ENCODE data around the gene PRPF31.

The PRPF31 gene

DNA sequence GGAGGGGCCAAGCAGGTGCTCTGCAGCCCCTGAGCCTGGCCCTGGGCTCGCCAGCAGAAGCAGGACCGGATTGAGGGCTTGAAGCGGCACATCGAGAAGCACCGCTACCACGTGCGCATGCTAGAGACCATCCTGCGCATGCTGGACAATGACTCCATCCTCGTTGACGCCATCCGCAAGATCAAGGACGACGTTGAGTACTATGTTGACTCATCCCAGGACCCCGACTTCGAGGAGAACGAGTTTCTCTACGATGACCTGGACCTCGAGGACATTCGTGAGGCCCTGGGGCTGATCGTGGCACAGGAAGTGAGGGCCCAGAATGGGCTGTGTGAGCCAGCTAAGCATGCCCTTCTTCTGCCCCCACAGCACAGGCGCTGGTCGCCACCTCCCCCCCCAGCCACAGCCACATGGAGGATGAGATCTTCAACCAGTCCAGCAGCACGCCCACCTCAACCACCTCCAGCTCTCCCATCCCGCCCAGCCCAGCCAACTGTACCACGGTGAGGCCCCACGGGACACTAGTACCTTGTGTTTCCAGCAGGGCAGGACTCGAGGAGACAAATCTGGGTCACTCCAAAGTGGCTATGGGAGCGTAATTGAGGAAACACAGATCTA, 30.1 kb downstream of the PRPF31 start:
- DNase-seq, result no peak

DNA sequence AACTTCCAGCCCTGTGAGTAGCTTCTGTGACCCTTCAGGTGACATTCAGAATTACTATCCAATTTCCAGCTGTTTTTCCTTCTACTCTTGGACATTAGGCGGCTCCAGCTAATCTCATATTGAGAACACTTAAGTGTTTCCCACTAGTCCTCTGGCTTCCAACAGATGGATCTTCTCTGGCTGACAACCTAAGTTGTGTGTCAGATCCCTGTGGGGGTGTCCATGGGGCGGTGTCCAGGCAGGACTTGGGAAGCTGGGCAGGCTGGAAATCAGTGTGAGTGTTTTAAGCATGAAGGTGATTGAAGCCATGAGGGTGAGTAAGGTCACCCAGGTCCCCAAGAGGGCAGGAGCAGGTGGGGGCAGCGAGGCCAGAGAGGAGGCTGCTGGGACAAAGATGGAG, 32.1 kb downstream of the PRPF31 start:
- DNase-seq, result no peak

DNA sequence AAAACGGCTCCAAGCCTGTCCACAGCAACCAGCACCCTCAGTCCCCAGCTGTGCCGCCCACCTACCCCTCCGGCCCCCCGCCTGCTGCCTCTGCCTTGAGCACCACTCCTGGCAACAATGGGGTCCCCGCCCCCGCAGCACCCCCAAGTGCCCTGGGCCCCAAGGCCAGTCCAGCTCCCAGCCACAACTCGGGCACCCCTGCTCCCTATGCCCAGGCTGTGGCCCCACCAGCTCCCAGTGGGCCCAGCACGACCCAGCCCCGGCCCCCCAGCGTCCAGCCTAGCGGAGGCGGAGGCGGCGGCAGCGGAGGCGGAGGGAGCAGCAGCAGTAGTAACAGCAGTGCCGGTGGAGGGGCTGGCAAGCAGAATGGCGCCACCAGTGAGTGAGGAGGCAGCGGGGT, 32.6 kb downstream of the PRPF31 start:
- no peak for DNase-seq

DNA sequence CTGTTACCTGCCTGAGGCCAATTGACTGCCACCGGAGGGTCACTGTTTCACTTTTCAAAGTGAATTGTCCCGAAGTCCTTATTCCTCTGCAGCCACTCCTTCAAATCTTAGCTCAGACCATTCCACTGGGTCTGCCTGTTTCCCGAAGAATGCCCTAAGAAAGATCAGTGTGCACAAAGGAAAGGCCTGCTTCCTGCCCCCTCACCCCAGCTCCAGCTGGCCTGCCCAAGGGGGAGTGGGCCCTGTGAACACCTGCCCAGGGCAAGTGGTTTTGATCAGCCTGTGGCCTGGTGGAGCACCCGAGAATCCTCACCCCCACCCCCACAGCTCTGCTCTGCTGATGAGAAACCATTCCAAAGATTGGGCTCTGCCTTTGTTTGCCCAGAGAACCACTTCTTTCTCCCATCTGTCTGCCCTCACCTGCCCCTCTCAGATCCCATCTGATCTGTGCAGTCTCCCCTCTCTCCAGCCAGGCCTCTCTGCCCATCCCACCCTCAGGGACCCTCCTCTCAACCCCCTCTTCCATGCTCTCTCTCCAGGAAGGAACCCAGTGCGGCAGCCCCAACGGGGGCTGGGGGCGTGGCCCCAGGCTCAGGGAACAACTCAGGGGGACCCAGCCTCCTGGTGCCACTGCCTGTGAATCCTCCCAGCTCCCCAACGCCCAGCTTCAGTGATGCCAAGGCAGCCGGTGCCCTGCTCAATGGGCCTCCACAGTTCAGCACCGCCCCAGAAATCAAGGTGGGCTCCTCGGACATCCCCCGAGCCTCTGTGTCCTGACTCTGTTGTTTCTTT, 33.7 kb downstream of the PRPF31 start:
- no peak for DNase-seq

DNA sequence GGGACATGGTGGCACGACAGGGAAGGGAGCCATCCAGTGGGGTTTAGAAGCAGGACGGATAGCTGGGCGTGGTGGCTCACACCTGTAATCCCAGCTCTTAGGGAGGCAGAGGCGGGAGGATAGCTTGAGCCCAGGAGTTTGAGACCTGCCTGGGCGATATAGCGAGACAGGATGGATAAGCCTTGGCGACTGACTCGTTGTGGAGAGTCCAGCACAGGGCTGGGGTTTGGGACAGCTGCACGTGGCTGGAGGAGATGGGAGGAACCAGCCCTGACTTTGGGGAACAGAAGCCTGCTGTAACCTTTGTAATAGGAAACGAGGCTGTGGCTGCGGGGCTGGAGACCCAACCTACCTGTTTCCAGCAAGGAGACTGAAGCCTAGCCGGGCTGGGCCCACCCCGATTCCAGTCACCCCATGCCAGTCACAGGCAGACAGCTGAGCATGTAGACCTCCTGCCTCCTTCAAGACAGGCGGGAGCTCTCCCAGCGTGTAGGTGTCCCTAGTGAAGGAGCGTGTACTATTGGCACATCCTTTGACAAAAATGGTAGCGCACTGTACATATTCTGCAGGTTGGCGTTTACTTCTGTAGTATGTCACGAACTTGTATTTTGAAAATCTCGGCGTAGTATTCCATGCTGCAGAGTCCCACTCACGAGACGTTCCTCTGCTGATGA, 35.9 kb downstream of the PRPF31 start:
- DNase-seq, result no peak

DNA sequence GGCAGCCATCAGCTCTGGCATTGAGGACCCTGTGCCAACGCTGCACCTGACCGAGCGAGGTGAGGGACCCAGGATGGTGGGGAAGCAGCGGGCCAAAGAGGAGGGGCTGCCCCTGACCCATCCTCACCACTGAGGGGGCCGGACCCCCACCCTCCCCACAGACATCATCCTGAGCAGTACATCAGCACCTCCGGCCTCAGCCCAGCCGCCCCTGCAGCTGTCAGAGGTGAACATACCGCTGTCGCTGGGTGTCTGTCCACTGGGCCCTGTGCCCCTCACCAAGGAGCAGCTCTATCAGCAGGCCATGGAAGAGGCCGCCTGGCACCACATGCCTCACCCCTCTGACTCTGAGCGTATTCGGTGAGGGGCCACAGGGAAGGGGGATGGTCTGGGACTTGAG, 36.7 kb downstream of the PRPF31 start:
- DNase-seq, result no peak

DNA sequence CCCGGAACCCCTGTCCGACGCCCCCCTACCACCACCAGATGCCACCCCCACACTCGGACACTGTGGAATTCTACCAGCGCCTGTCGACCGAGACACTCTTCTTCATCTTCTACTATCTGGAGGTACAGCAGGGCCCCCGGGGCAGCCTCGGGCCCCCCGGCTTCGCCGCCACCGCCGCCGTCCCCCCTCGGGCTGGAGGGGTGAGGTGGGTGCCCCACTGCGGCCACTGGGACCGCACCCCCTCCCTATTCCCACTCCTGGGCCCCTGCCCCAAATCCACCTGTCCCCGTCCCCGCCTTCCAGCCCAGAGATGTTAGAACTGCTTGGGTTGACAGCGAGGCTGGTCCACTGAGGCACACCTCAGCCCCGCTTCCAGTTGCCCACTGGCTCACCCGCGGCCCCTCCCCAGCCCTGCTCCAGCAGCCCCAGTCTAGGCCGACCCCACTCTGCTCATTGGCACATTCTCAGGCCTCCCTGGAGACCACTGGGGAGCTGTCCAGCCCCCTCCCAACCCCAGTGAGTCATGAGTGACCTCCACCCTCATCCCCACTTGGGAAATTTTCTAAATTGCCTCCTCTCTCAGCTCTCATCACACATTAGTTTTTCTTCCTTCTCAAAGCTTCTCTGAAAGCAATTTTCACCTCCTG, 37.4 kb downstream of the PRPF31 start:
- no peak for DNase-seq

DNA sequence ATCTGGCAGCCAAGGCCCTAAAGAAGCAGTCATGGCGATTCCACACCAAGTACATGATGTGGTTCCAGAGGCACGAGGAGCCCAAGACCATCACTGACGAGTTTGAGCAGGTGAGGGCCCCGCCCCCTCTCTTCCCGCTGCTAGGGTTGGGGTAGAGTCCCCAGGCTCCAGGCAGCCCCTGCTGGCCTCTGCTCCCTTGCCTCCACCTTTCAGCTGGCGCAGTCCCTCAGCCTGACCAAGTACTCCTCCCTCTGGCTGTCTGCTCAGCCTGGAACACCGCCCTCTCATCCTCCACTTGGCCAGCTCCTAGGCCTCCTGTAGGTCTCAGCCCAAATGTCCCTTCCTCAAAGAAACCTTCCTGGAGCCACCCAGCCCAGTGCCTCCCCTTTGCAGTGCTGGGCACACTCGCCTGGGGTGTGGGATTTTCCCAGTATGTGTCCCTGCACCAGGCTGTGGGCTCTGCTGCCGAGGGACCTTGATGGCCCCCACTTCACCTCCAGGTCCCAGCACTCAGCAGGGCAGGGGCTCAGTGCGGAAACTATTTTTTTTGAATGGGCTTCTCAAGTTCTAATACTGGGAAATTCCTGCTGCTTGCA, 38.3 kb downstream of the PRPF31 start:
- DNase-seq, result no peak

DNA sequence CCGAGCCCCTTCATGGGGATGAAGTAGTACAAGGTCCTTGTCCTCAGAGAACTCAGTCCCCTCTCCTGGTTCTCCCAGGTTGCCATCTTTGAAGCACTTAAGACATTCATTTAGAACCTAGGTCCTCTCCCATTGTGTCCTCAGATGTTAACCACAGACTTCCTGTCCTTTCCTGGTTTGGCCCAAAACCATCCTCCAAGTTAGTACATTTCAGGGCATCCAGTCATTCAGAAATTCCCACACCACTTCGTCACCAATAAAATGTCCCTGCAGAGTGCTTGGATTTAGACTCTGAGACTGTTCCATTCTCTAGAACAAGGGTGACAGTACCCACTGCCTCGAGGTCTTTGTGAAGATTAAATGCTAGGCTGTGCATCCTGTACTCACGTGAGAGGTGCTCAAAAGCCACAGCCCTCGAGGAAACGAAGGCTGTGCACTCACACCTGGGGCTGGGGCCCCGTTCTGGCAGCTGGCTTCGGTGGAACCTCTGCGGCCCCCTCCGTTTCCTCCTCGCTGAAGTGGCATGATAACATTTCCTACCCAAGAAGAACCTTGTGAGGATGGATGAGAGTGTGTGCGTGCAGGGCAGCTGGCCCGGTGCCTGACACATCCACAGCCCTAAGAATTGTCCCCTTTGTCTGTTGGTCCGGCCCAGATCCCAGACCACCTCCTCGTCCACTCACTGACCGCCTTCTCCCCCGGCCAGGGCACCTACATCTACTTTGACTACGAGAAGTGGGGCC, 39.2 kb downstream of the PRPF31 start:
- DNase-seq, result no peak

DNA sequence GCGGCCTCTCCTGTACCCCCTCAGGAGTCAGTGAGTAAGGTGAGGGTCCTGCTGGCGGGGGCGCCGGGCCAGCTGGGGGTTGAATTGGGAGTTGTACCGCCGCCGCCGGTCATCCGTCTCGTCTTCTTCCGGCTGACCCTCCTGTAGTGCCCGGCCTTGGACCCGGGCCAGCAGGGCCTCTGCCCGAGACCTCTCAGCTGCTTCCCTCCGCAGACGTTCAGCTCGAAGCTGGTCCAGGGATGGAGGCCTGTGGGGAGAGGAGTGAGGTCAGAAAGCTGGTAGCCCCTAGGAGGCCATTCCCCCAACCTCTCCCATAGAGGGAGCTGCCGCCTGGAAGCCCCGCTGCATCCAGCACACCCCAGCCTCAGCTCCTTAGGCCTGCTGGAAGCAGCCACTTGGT, 40.1 kb downstream of the PRPF31 start:
- no peak for DNase-seq

DNA sequence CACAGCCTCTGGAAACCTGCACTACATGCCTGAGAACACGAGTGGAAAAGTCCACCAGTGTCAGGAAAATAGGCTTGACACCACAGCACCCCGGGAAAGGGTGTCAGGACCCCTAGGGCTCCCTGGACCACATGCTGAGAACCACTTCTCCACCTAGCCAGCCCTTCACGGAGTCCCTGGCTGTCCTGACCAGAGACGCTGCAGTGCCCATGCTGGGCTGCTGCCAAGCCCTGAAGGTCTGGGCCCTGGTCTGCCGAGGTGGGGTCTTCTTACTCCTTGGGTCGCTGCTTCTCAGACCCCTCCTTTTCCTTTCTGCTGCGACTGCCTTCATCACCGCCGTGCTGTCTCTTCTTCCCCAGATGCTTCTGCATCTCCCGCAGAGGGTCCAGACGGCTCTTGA, 40.9 kb downstream of the PRPF31 start:
- no peak for DNase-seq

DNA sequence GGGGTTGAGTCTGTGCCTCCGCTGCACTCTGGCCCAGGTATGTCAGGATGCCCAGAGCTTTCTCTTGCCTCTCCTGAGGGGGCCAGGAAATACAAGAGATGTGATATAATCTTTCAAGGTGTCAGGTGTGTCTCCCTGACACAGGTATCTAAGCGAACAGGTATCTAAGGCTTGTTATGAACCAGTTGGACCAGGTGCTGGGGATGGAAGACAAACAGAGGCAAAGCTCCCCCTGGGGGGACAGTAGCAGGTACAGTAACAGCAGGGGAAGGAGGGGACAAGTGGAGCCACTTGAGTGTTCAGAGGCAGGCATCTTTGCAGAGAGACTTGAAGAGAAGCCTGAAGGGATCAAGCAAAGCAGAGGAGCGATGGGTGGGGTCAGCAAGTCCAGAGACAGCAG, 41.4 kb downstream of the PRPF31 start:
- no peak for DNase-seq

DNA sequence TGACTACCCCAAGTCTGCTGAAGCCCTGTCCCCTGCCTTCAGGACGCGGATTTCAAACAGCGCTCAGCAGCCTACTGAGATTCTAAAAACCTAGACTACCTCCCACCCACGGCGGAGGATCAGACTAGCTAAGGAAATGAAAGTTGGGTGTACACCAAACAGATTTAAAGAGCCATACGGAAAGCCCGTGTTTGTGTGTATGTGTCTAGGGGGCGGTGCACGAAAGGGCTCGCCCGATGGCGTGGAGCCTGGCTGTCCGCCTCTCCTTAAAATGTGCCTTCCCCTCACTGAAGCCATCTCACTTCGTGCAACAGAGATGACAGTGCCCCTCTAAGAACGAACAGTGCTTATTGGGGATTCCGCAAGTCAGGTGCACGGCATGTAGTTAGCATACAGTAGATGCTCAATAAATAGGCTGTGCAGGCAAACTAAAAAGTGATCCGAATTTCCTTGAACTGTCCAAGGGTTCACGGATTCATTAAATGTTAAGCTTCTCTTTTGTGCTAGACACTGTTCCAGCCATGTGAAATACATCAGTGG, 43.3 kb downstream of the PRPF31 start:
- no peak for DNase-seq

DNA sequence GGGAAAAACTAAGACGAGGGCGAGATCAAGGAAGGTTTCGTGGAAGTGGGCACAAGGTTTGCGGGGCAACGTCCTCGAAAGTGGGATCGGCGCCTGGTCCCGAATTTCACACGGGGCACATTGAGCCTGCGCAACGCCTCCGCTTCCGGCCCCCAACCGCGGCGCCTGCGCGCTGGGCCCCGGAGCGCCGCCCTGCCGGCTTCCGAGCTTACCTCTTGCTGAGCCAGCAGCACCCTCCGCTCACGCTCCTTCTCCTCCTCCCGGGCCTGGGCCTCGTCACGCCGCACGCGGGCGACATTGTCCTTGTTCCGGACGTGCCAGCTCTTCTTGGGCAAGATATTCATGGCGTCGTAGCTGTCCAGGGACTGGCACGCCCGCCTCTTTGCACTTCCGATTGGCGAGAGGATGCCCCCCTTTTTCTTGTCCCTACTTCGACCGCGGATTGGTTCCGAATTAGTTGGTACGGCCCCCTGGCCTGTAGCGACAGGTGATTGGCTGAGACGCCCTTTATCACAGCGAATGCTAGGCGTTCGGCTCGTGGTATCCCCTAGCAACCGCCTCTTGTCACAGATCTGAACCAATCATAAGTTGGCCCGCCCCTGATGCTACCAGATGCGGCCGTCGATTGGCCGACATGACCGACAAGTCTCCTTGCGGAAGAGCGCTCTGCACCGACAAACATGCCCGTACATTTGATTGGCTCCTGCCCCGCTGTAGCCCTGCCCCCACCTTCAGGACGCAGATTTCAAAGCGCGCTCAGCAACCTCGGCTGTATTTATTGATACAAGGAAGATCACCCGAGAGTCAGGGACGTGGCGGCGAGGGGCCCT, 44.0 kb downstream of the PRPF31 start, which contains the start of gene LENG1:
Gene LENG1, minus strand, starts transcription at position 370 of the 830 bp plus-strand sequence. Its CDS starts 26 bp downstream, at position 344.
- DNase-seq, result peak; percentile 100

DNA sequence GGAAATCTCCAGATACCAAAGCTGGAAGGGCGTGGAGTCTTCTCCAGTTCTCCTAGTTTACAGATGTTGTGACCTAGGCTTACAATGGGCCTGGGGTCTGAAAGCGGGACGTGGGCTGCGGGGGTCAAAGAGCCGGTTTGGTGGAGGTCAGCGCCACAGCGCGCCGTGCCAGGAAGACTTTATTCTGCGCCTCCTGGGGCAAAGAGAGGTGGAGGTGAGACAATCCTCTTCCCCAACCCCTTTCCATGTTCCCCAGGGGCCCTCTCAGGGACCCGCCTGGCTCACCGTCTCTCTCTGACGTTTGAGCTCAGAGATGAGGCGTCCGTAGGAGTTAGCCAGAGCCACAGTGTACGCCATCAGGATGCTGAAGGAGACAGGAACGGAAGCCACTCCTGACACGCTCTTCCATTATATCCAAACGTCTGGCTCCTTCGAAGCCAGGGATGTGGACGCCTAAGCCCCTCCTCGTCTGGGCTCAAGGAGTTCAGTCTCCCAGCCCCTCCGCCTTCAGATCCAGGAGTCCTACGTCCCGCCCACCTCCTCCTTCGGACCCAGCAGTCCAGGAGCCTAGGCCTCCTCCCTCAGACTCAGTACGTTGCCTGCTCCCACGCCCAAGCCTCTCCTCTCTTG, 44.7 kb downstream of the PRPF31 start:
- DNase-seq, result peak; percentile 52 to 70

DNA sequence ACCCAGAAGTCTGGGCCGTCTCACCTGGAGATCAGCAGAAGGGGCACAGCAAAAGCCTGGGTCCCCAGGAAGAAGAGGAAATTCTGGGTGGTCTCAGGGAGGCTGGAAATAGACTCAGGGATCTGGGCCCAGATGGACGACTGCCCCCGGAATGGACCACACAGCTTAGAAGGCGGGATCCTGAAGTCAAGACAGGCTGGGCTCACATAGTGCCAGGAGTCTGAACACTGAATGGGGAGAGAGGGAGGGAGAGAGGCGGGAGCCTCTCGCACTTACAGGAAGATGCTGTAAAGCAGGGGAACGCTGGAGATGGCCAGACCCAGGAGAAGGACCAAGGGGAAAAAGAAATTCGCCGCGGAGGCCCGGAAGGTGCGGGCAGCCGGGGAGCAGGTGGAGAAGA, 45.3 kb downstream of the PRPF31 start:
- peak in 1 of 2 experiments; percentile 34 for DNase-seq

DNA sequence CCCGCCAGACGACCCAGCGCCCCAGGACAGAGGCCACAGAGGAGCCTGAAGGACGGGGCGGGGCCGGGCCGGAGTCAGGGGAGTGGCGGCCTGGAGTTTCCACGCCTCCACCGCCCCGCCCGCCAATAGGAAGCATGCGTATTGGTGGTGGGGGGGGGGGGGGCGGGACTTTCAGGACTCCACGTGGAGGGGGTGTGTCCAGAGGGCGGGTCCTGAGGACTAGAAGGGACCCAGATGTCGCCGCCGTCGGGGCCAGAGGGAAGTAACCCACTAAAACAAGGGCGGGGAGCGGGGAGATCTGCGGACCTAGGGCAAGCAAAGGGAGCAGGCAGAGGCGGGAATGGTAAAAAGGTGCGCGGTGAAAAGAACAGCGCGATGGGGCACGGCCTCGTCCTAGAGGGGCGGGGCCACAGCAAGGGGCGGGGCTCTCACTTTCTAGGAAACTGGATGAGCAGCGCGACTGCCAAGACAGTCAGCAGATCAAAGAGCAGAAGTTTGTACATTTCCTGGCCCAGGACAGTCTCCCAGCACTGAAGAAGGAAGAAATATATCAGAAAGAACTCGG, 46.8 kb downstream of the PRPF31 start:
- peak; percentile 75 to 95 for DNase-seq

DNA sequence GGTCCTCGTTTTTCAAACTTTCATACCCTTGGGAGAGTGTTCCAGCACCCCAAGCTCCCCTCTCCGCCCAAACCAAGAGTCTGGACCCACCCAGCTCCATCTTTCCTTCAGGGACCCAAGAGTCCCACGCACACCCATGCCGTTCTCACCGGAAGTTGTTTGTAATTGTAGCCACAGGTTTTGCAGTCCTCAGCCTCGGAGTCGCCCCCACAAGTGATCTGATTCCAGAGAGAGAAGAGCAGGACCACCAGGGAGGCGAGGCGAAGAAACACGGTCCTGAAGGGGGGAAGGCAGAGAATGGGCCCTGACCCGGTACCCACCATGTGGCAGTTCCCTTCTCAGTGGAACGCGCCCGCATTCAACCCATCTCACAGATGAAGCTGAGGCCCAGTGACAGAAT, 47.3 kb downstream of the PRPF31 start:
- no peak for DNase-seq

DNA sequence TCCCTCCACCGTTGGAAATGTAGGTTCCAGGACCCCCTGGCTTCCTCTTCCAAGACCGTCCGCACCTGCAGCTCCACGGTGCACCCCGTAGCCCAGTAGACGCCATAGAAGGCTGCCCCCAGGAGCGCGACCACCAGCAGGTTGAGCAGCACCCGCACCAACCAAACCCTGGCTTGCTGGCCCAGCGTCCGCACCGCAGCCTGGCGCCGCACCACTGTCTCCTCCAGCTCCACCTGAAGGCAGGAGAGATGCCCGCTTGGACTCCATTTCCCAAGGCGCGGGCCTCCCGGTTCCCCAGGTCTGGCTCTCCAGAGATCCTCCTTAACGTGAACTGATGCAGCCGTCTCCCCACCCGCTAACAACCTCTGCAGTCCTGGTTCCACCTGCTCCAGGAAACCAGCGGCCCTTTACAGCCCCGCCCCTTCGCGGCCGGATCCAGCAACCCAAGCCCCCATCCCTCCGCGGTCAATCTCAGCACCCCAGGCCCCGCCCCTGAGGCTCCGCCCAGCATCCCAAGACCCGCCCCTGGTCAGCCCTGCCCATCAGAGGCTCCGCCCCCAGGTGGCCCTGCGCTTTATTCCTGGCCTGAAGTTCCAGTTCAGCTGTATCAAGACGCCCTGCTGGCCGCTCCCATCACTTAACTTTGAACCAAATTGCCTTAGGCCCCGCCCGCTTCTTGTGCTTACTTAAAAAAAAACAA, 49.0 kb downstream of the PRPF31 start:
- DNase-seq, result peak; percentile 75 to 95

DNA sequence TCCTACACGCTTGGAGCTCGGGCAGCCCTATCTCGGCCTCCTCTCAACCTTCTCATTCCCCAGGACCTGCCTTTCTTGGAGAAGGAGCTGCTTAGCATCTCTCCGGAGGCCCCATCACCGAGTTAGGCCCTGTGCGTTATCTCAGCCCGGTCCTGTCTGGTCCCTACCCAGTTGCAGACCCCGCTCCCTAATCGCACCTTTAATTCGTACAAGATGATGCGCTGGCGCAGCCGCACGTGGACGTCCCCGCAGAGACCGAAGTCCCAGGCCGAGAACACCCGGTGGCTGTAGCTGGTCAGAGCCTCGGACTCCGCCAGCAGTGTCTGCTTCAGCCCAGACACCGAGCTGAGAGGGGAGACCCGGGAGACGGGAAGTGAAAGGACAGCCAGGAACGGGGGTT, 49.7 kb downstream of the PRPF31 start:
- DNase-seq, result no peak

Data from NCI-H526 (cell line).